ENCODE measurements around the gene CLDND2. TPM values are rescaled to one million over a fixed set of nuclear protein-coding genes. Genes with fewer than 3 reads are reported as not detected.

CLDND2 gene
- total RNA-seq, 1 experiment from 2014 or later = 1.2 TPM

GRCh38 chr19:51337861-51338562, 30.8 kb downstream of the CLDND2 start:
- Histone ChIP-seq H3K36me3 (replicated peaks; ENCODE audit: control insufficient read depth, insufficient read depth, low read length) (peaks cover 2% of the 10 kb centered on the region; the same call in 1 of the 2 replicates), H3K4me3 (ENCODE audit: insufficient read depth, low read depth, low read length) (peak overlapping the region; percentile 79; the same call in 1 of the 2 replicates)
- DNase-seq = peak; percentile 57

GRCh38 chr19:51337141-51337860, 31.5 kb downstream of the CLDND2 start:
- H3K36me3 ChIP-seq (replicated peaks; ENCODE audit: control insufficient read depth, insufficient read depth, low read length) = peaks cover 5% of the 10 kb centered on the region
- DNase-seq = no peak

More at GRCh38 chr19:51337861-51338562, 30.8 kb downstream of the CLDND2 start:
- H3K27me3 ChIP-seq (ENCODE audit: control insufficient read depth, insufficient read depth, low read length) = peaks cover 9% of the 10 kb centered on the region

GRCh38 chr19:51333836-51334460, 34.9 kb downstream of the CLDND2 start:
- Histone ChIP-seq H3K36me3 (replicated peaks; ENCODE audit: control insufficient read depth, insufficient read depth, low read length) (peaks cover 13% of the 10 kb centered on the region), H3K27me3 (ENCODE audit: control insufficient read depth, insufficient read depth, low read length) (no peaks in the 10 kb centered on the region), H3K4me3 (ENCODE audit: insufficient read depth, low read depth, low read length) (no peak overlapping the region)
- DNase-seq = peak; percentile 87

More at GRCh38 chr19:51337141-51337860, 31.5 kb downstream of the CLDND2 start:
- peaks cover 9% of the 10 kb centered on the region for H3K27me3 ChIP-seq (ENCODE audit: control insufficient read depth, insufficient read depth, low read length)
- H3K4me3 ChIP-seq (ENCODE audit: insufficient read depth, low read depth, low read length) = no peak overlapping the region

GRCh38 chr19:51331716-51332115, 37.1 kb downstream of the CLDND2 start:
- no peak for DNase-seq
- H3K27me3 ChIP-seq (ENCODE audit: control insufficient read depth, insufficient read depth, low read length) = peaks cover 7% of the 10 kb centered on the region
- no peak overlapping the region for H3K4me3 ChIP-seq (ENCODE audit: insufficient read depth, low read depth, low read length)
- peaks cover 13% of the 10 kb centered on the region for H3K36me3 ChIP-seq (replicated peaks; ENCODE audit: control insufficient read depth, insufficient read depth, low read length)

- H3K36me3 ChIP-seq (replicated peaks; ENCODE audit: control insufficient read depth, insufficient read depth, low read length) = peaks cover 13% of the 10 kb centered on the region
- H3K4me3 ChIP-seq (ENCODE audit: insufficient read depth, low read depth, low read length) = no peak overlapping the region
- peaks cover 9% of the 10 kb centered on the region for H3K27me3 ChIP-seq (ENCODE audit: control insufficient read depth, insufficient read depth, low read length)
- no peak for DNase-seq
Measured at GRCh38 chr19:51331193-51331592, 37.6 kb downstream of the CLDND2 start.

GRCh38 chr19:51330366-51330765, 38.4 kb downstream of the CLDND2 start:
- peaks cover 13% of the 10 kb centered on the region for H3K36me3 ChIP-seq (replicated peaks; ENCODE audit: control insufficient read depth, insufficient read depth, low read length)
- H3K4me3 ChIP-seq (ENCODE audit: insufficient read depth, low read depth, low read length) = no peak overlapping the region
- peaks cover 9% of the 10 kb centered on the region for H3K27me3 ChIP-seq (ENCODE audit: control insufficient read depth, insufficient read depth, low read length)
- peak; percentile 39 for DNase-seq

- peaks cover 13% of the 10 kb centered on the region for H3K36me3 ChIP-seq (replicated peaks; ENCODE audit: control insufficient read depth, insufficient read depth, low read length)
- H3K27me3 ChIP-seq (ENCODE audit: control insufficient read depth, insufficient read depth, low read length) = peaks cover 9% of the 10 kb centered on the region
- no peak for DNase-seq
- H3K4me3 ChIP-seq (ENCODE audit: insufficient read depth, low read depth, low read length) = no peak overlapping the region
Measured at GRCh38 chr19:51329411-51329810, 39.4 kb downstream of the CLDND2 start.

- Histone ChIP-seq H3K4me3 (ENCODE audit: insufficient read depth, low read depth, low read length) (peak overlapping the region; percentile 63), H3K27me3 (ENCODE audit: control insufficient read depth, insufficient read depth, low read length) (peaks cover 9% of the 10 kb centered on the region), H3K36me3 (replicated peaks; ENCODE audit: control insufficient read depth, insufficient read depth, low read length) (peaks cover 8% of the 10 kb centered on the region)
- peak; percentile 99 for DNase-seq
Measured at GRCh38 chr19:51327066-51328001, 41.5 kb downstream of the CLDND2 start.

GRCh38 chr19:51326216-51327065, 42.4 kb downstream of the CLDND2 start:
- peak overlapping the region; percentile 63 for H3K4me3 ChIP-seq (ENCODE audit: insufficient read depth, low read depth, low read length)
- DNase-seq = peak; percentile 62

GRCh38 chr19:51325161-51325976, 43.4 kb downstream of the CLDND2 start:
- no peak overlapping the region for H3K4me3 ChIP-seq (ENCODE audit: insufficient read depth, low read depth, low read length)
- peaks cover 9% of the 10 kb centered on the region for H3K27me3 ChIP-seq (ENCODE audit: control insufficient read depth, insufficient read depth, low read length)
- DNase-seq = peak; percentile 41
- H3K36me3 ChIP-seq (replicated peaks; ENCODE audit: control insufficient read depth, insufficient read depth, low read length) = no peaks in the 10 kb centered on the region; the same call in 1 of the 2 replicates

More at GRCh38 chr19:51326216-51327065, 42.4 kb downstream of the CLDND2 start:
- H3K27me3 ChIP-seq (ENCODE audit: control insufficient read depth, insufficient read depth, low read length) = peaks cover 9% of the 10 kb centered on the region
- H3K36me3 ChIP-seq (replicated peaks; ENCODE audit: control insufficient read depth, insufficient read depth, low read length) = peaks cover 3% of the 10 kb centered on the region; the same call in 1 of the 2 replicates

GRCh38 chr19:51324167-51324481, 44.7 kb downstream of the CLDND2 start:
- no peak for DNase-seq
- Histone ChIP-seq H3K4me3 (ENCODE audit: insufficient read depth, low read depth, low read length) (no peak overlapping the region), H3K36me3 (replicated peaks; ENCODE audit: control insufficient read depth, insufficient read depth, low read length) (no peaks in the 10 kb centered on the region; the same call in 1 of the 2 replicates), H3K27me3 (ENCODE audit: control insufficient read depth, insufficient read depth, low read length) (peaks cover 9% of the 10 kb centered on the region)

- Histone ChIP-seq H3K4me3 (ENCODE audit: insufficient read depth, low read depth, low read length) (no peak overlapping the region), H3K27me3 (ENCODE audit: control insufficient read depth, insufficient read depth, low read length) (peaks cover 9% of the 10 kb centered on the region), H3K36me3 (replicated peaks; ENCODE audit: control insufficient read depth, insufficient read depth, low read length) (no peaks in the 10 kb centered on the region; the same call in 1 of the 2 replicates)
- peak; percentile 32 for DNase-seq
Measured at GRCh38 chr19:51323481-51324166, 45.2 kb downstream of the CLDND2 start.

Data from H7 (cell line).